HG03139 (cell line): Measurements from ENCODE around the gene NCOA1.

ENCODE experiments used
- ATAC-seq: cut with Tn5 transposase; IDR thresholded peaks from one replicate; pipeline ENCODE4 v1.9.1; 2021; ENCODE audit not compliant: unreplicated experiment

NCOA1 gene

GRCh38 chr2:24731923-24732322 lies 240.9 kb downstream of the NCOA1 start:
- ATAC-seq, result no peak

DNA sequence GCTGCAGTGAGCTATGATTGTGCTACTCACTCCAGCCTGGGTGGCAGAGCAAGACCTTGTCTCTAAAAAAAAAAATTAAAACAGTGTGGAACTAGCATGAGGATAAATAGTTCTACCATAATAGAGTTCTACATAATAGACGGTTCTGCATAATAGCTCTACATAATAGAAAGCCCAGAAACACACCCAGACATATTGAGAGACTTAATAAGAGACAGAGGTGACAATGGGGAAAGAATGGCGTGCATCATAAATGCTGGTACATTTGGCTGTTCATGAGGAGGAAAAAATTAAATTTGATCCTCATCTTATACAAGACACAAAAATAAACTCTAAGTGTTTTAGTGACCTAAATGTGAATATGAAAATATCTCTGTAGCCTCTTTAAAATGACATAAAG lies 243.7 kb downstream of the NCOA1 start:
- ATAC-seq, result no peak

DNA sequence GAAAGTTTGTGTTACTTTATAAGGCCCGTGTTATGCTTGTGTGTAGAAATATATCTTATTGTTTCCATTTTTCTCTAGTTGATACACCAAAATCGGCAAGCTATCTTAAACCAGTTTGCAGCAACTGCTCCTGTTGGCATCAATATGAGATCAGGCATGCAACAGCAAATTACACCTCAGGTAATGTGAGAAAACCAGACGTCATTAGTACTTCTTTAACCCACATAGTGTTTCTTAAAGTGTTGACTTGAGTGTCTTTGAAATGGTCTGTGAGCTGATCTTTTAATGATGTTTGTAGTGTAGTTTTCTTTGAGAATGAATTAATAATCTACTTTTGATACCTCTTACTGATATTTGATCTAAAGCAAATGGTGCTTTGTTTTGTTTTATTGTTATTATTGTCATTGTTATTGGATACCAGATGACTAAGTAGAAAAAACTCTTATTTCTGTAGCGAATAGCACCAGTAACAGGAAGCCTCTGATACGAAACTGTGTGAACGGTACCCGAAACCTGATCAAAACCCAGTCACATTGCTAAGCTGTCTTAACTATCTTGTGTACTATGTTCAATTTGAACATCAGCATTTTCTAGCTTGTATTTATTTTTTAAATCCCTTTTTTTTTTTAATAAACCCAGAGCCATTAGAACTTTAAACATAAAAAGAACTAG lies 248.4 kb downstream of the NCOA1 start:
- no peak for ATAC-seq

GRCh38 chr2:24740142-24740541 lies 249.1 kb downstream of the NCOA1 start:
- no peak for ATAC-seq

DNA sequence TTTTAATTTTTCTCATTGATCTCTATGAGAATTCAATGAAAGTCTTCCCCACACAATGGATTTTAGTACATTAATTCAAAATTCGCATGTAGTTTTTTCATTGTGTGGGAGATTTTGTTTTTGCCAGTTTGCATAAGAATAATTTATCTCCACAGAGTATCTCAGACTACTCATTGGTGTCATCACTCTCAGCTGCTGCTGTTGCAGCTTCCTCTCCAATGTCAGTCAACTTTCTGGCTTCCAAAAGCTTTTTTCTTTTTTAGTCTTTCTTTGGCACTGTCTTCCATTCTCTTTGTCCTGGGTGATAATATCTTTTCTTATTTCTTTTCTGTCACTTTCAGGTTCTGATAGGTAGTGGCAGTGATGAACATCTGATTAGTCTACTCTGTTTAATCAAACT lies 251.7 kb downstream of the NCOA1 start:
- ATAC-seq, result no peak

DNA sequence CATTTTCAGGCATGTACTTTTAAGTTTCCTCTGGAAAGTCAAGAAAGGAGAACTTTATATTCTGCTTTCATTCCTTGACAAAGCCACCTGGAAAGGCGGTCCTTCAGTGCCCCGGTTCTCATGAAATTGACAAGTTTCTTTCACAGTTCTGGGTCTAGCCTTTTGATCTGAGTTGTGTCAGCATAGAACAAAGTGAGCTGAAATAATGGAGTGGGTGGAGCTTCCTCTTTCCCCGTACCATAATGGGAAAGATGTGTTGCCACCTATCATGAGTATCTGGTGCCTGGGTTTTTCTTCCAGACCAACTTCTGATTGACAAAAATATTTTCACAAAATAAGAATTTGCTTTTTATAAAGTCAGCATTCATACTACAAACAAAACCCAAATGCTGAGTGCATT lies 252.9 kb downstream of the NCOA1 start:
- ATAC-seq, result no peak

DNA sequence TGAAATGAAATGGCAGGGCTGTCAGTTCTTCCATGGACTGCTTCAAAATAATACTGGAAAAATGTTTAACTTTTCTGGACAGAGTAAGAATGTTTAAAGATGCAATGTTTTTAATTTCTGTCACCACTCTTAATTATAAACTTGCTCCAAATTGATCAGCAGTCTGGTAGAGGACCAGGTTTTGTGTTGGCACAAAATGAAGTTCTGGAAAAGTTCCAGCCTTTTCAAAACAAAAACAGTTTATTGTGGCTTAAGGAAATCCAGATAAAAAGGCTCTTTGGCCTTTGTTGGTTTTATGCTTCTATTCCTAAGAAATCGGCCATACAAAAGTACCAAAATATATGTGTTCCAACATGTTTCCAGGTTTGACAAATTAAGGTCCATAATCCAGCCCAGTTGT lies 253.3 kb downstream of the NCOA1 start:
- no peak for ATAC-seq

- ATAC-seq, result no peak
Measured at GRCh38 chr2:24745825-24746224, 254.8 kb downstream of the NCOA1 start.

DNA sequence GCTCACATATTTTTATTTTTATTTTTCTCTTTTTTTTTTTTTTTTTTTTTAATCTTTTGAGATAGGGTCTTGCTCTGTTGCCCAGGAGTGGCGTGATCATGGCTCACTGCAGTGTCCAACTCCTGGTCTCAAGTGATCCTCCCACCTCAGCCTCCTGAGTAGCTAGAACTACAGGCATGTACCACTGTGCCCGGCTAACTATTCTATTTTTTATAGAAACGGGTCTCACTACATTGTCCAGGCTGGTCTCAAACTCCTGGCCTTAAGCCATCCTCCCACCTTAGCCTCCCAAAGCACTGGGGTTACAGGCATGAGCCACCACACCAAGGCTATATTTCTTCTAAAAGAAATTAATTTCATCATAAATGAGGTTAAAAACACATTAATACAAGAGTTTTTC lies 256.2 kb downstream of the NCOA1 start:
- ATAC-seq, result no peak

GRCh38 chr2:24749069-24749691 lies 258.1 kb downstream of the NCOA1 start:
- ATAC-seq, result no peak

- ATAC-seq, result no peak
Measured at GRCh38 chr2:24754985-24755705, 264.1 kb downstream of the NCOA1 start.

DNA sequence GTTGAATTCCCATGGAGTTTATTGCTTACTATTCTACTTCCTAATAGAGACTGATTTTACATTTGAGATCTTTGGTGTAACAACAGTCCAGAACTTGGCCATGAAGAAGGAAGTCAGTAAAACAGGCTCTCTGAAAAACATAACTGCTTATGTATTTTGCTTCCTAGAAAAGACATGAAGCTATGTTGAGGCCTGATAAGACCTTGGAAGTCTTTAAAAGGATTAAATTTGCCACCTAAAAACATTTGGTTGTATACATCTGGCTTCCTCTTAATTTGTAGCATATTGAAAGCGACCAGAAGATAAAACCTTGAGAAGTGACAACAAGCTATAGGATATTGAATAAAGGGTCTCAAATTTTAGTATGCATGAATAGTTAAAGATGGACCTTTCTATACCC lies 265.7 kb downstream of the NCOA1 start:
- no peak for ATAC-seq

DNA sequence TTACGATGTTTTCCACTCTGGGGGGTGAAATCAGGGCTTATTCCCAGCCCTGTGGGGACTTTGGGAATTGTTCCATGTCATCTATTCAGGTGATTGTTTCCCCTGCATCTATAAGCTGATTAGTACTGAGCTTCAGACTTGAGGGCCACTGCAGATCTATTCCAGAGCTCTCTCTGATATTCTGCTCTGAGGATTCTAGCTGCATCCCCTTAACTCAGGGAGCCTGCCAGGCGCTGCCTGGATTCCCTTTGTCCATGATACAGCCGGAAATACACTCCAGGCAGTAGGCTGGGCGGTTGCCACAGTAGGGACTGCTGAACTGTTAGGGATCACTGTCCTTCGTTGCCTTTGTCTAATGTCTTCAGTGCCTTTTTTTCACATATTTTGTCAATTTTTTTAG lies 270.8 kb downstream of the NCOA1 start:
- no peak for ATAC-seq

GRCh38 chr2:24762518-24762917 lies 271.5 kb downstream of the NCOA1 start:
- ATAC-seq, result no peak

- ATAC-seq, result no peak
Measured at GRCh38 chr2:24763843-24764242, 272.8 kb downstream of the NCOA1 start.

DNA sequence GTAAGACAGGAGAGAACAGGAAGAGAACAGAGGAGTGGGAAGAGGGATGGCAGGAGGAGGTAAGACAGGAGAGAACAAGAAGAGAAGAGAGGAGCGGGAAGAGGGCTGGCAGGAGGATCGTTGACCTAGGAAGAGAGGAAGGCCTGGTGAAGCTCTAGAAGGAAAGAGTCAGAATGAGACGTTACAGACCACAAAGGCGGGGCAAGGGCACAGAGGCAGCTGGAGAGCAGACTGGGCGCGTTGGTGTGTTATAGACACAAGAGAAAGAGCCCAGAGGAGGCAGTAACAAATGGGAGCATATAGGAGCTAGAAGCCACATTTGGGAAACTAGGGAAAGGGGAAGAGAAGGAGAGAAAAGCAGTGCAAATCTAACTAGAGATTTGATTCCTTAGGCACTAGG lies 275.6 kb downstream of the NCOA1 start:
- ATAC-seq, result no peak

GRCh38 chr2:24768013-24768412 lies 277.0 kb downstream of the NCOA1 start:
- ATAC-seq, result no peak

DNA sequence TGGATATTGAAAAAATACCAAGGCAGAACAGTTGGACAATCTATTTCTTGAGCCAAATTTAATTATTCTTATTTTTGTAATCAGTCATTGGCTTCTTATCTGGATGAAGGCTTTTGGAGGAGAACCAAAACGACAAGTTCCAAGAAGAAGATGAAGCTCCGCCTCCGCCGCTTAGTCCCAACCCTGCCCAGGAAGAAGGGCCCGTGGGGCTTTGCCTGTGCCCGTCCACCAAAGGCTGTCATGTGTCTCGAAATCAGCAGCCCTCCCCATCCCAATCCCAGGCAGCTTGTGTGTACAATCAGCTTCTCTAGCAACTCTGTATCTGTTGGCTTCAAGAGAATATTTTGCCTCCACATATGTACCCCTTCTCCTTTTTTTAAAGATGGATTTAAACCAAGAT lies 277.5 kb downstream of the NCOA1 start:
- ATAC-seq, result no peak

DNA sequence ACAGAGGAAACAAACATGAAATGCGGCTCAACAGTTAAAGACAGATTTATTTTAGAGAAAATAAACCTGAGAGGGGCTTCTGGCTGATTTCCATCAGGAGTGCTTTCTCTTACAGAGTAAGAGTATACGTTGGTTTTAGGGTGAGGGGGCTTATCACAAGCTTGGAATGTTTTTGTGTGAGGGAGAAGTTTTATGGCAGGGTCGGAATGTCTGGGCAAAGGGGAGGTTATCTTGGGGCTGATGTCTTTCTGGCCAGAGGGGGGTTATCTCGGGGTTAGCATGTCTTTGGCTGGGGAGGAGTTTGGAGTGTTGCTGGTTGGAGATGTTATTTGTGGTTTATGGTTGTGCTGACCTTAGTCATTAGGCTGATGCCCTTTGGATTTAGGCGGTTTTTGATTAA lies 280.0 kb downstream of the NCOA1 start:
- no peak for ATAC-seq

- ATAC-seq, result no peak
Measured at GRCh38 chr2:24771764-24772586, 280.9 kb downstream of the NCOA1 start.

DNA sequence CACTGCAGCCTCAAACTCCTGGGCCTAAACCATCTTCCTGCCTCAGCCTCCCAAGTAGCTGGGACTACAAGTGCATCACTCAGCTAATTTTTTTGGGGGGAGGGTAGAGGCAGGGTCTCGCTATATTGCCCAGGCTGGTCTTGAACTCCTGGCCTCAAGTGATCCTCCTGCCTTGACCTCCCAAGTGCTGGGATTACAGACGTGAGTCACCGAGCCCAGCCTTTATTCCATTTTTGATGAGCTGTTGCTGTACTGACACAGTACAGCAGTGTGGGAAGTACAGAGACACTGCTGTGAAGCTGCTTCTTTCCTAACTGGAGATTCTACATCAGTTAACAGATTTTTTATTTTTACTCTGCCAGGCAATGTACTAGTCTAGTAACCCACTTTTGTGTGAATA lies 283.3 kb downstream of the NCOA1 start:
- no peak for ATAC-seq

DNA sequence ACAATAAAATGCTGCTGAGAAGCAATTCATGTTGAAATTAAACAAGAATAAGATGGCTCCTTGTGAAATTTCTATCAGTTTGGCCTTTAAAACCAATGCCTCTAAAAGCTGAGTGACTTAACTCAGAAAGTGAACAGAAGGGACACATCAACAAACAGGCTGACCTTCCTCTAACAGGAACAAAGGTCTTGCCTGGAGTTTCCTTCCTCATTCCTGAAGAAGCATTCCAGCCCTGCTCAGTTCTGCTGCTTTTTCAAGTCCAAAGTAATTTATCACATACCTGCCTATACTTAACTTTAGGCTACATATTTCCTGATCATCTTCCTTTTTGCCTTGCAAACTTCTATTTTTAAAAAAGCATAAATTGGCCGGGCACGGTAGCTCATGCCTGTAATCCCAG lies 288.1 kb downstream of the NCOA1 start:
- no peak for ATAC-seq
